ENCODE results near the gene TMEM126B.

The TMEM126B gene

DNA sequence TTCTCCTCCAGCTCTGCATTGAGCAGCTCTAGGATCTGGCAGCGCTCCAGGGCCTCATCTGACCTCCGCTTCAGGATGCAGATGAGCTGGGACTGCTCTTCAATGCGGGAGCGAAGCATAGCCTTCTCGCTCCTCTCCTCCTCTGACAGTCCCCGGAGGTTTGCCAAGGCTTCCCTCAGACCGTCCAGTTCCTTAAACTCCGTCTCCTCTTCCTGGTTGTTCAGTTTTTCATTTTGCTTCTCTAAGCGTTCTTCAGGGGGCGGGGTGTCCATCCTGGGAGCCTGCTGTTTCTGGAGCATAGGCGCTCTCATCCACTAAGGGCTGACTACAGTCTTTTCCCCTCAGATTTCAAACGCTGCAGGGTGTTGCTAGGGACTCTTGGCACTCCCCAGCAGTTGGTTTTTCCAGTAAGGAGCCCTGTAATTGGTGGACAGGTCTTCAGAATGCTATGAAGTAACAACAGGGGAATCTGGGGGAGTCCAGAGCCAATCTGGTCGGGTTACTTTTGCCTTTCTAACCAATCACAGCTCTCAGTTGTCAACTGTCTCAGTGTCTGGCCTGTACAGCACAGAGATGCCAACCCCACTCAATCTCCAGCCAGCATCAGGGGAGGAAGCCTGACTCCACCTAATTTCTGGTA, 57.5 kb downstream of the TMEM126B start, which contains the start of gene CCDC89:
Gene CCDC89, minus strand, starts transcription at position 376 of the 640 bp plus-strand sequence. Its CDS starts 65 bp downstream, at position 311.
- in situ Hi-C loops (cut with MboI; ENCODE audit: low pct_unique_long_range_greater_than_20kb, low sequenced_read_pairs, unreplicated experiment) = no loop called here
- TF ChIP-seq, protein P1, sequence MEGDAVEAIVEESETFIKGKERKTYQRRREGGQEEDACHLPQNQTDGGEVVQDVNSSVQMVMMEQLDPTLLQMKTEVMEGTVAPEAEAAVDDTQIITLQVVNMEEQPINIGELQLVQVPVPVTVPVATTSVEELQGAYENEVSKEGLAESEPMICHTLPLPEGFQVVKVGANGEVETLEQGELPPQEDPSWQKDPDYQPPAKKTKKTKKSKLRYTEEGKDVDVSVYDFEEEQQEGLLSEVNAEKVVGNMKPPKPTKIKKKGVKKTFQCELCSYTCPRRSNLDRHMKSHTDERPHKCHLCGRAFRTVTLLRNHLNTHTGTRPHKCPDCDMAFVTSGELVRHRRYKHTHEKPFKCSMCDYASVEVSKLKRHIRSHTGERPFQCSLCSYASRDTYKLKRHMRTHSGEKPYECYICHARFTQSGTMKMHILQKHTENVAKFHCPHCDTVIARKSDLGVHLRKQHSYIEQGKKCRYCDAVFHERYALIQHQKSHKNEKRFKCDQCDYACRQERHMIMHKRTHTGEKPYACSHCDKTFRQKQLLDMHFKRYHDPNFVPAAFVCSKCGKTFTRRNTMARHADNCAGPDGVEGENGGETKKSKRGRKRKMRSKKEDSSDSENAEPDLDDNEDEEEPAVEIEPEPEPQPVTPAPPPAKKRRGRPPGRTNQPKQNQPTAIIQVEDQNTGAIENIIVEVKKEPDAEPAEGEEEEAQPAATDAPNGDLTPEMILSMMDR (IDR thresholded peaks at IDR 0.05; ENCODE audit: extremely low read depth, insufficient read depth, missing control alignments) = no peak
- DNase-seq (ENCODE audit: low spot score) = no peak
